ENCODE data around the gene FBXW7.

FBXW7 gene

DNA sequence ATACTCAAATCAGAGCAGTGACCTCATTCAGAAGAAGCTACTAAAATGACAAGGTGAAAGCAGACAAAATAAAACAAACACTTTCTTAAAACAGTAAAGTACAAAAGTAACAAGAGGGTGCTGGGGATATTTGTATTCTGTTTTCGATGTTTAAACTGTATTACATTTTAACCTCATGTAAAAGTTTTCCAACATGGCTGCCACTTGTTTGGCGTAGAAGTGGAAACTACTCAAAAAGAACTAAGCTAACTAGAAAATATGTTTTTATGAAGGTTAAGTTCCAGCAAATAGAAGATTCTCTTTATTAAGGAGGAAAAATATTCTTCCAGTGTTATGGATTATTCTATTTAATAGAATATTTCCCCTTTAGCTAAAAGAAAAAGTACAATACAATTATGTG lies 155.0 kb downstream of the FBXW7 start:
- in situ Hi-C loops (cut with MboI; ENCODE audit: low sequenced_read_pairs): no loop called here

DNA sequence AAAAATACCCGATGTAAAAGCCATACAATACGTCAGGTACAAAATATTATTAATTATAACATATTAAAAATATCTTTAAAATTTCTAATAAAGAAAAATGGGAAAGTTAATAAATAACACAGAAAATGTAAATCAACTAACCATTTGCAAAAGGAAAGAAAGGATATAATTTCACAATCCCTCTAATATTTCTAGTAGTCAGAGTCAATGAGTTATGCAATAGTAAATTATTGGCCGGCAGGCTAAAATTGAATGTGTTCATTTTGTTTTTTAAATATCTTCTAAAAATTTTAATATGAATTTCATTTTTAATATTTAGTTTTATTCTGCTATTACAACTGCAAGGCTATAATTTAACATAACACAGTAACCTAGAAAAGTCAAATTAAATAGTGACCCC lies 155.7 kb downstream of the FBXW7 start:
- in situ Hi-C loops (cut with MboI; ENCODE audit: low sequenced_read_pairs): no loop called here

DNA sequence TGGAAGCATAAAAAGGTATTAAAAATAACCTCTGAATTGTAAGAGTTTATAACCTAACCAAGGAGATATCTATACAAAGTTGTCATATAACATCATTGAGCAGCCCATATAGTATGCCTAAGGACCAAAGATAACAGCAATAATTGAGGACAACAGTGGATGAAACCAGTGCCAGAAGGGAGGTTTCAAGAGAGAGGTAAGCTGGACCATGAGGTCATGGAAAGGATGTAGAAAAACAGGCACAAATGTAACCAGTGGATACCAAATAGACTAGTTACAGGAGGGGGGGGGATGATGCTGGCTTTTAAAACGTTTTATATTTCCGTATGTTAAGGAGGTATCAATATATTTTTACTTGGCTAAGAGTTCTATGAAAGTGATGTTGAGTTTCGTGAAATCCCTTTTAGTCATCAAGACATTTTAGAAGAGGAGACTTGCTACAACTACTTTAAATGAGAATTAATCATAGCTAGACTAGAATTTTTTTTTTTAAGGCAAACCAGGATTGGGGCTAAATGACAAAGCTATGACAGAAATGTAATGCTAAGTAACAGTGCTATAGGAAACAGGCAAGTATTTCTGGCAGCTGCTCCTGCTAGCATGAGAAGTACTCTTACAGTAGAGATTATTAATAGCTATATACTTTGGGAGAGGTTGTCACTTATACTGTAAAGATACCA lies 161.1 kb downstream of the FBXW7 start:
- in situ Hi-C loops (cut with MboI; ENCODE audit: low sequenced_read_pairs): no loop called here

DNA sequence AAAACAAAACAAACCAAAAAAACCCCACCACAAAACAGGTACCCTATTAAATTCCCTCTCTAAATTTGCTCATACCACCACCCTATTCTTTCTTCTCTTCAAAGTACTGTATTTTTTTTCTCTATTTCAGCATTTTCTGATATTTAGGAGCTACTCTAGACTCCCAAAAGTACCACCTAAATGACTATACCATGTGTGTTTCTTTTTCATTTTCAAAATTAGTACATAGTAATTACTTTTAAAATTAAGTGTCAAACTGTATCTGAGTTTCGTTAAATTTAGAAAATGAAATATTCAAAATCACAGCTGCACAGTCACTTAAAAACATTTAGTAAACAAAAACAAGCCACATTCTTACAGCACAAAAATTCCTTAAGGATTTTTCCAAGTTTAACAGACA lies 161.7 kb downstream of the FBXW7 start:
- in situ Hi-C loops (cut with MboI; ENCODE audit: low sequenced_read_pairs): no loop called here

DNA sequence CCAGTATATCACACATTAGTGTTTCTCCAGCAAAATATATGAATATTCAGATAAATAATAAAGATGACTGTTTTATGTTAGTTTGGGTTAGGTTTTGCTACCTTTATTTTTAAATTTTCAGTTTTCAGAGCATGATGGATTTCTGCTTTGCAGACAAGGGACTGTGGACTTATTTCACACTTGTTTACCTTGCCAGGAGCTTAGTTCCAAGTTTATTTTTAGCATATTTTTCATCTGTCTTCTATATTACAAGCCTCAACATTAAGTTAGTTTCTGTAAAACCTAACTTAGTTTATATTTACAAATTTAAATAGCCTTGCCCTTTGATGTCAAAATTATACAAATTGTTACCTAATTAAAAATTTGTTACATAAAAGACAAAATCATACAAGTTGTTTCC lies 163.4 kb downstream of the FBXW7 start:
- in situ Hi-C loops (cut with MboI; ENCODE audit: low sequenced_read_pairs): no loop called here

DNA sequence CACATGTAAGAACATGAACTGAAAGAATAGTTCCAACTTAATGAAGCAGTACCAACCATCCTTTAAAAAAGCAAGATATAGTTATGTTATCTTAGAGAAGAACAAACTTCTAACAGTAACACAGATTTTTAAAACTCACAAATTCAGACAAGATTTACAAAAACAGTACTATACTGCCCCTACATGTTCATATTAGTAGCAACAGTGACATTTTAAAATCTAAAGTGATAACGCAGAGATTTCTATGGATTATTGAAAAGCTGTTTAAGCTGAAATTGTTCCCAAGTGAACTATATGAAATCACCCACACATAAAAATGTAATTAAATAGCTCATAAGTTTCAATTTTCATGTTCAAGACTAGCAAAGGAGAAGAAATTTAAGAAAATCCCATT lies 166.0 kb downstream of the FBXW7 start:
- in situ Hi-C loops (cut with MboI; ENCODE audit: low sequenced_read_pairs): no loop called here

DNA sequence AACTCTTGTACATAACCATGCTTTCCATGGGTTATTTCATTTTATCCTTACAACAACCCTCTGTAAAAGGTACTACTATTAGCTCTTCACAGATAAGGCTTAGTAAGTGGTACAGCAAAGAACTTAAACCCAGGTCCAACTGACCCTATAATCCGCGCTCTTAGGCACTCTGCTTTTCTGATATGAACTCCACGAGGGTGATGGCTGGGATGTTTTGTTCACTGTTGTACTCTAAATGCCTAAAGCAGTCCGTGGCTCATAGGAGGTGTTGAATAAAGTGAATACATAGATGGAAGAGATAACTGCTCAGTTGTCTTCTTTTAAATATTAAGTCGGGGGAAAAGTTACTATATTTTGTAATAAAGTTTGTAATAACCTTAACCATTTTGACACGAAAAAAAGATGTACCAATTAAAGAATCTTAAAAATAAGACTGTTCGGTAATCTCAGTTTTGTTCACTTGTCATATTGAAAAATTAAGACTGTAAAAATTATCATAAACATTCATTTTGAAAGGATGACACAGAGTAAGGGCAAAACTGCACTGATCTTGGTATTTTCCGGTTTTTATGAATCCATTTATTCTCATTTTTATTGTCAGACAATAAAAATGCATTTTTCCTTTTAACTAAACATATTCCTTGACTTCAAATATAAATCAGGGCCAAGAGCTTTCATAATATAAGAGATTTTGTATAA lies 166.5 kb downstream of the FBXW7 start:
- in situ Hi-C loops (cut with MboI; ENCODE audit: low sequenced_read_pairs): no loop called here

DNA sequence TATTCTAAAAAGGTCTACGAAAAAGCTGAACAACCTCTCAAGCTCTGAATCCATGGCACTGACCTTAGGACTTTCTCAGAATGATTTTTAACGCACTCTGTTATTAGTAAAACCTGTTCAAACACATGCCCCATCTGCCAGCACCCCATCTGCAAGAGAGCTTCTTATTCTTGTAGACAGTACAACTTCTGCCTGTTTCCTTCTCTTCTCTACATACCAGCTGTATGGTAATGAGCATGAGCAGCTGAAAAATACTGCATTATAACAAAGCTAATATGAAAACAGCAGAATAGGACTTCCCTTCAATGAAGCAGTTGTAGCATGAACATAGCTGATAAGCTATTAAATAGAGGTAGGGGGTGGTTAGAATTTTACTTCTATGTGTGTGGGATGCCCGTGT lies 167.9 kb downstream of the FBXW7 start:
- in situ Hi-C loops (cut with MboI; ENCODE audit: low sequenced_read_pairs): no loop called here

DNA sequence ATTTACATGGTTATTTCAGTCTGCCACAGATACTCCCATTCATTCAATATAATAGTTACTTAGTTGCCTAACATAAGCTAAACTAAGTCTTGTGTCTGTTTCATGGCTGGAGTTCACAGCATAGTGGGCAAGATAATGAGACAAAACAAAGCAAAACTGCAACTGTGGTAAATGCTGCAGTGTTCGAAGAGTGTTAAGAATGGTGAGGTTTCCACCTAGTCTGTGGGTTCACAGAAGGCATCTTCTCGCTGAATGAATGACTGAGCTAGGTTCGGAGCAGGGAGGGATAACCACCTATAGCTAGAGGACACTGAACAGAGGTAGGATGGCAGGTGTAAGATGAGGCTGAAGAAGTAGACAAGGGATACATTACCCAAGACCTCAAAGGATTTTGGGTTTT lies 171.0 kb downstream of the FBXW7 start:
- in situ Hi-C loops (cut with MboI; ENCODE audit: low sequenced_read_pairs): no loop called here

DNA sequence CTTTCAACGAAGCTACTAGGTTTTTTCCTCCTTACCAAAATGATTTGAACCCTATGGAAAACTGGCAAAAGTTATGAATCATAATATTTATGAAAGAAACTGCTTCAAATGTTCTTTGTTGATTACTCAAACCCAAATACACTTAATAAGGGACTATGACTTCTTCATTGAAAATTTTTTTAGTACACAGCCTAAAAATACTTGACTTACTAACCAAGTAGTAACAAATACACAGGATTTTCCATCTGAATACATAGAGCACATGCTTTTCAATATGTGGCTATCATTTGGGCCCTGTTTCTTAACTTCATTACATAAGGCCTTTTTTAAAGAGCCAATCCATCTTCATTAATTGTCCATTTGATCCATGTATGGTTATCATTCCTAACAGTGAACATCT lies 171.5 kb downstream of the FBXW7 start:
- in situ Hi-C loops (cut with MboI; ENCODE audit: low sequenced_read_pairs): no loop called here

DNA sequence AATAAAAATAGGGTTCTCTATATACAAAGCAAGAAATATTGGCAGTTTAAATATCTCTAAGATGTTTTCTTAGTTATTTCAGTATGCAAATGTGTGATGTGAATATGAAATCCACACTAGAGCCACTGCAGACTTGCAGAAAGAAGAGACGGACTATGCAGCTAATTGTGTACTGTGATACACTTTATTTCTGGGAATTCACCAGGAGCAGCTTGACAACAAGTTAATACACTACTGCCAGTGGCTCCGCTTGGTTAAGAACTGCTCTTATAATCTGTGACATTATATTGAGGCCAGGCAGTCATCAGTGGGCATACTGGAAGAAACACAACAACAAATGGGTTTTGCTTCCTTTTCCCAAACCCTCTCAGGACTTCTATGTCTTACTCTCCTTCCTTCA lies 172.0 kb downstream of the FBXW7 start:
- in situ Hi-C loops (cut with MboI; ENCODE audit: low sequenced_read_pairs): no loop called here

DNA sequence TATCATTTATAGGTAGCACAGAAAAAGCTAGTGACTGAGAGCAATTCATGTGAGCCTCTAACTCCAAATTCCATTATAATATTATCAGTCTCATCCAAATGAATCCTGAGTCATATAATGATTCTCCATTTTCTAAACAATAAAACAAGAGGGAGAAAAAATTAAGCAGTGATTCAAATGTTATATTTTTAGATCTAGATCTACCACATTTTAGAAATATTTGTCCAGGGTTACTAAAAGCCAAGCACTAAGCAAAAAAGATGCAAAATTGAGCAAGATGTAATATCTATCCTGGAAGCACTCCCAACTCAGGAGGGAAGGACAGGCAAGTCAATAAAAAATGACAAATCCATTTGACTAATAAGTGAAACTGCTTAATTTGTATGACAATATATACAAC lies 172.8 kb downstream of the FBXW7 start:
- in situ Hi-C loops (cut with MboI; ENCODE audit: low sequenced_read_pairs): no loop called here

DNA sequence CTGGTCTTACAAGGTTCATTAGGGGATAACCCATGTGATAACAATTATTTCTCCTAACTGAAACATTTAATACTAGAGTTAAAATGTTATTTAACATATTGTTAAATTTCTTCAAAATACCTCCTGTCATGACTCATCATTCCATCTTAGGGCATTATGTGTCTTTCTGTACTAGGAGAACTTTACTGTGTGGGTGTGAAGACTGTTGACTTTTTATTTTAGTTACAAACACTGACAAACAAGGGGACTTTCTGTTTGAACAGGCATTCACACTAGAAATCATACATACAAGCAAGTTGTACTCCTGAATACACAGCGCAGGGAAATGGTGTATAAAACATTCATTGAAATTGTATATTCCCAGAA lies 175.9 kb downstream of the FBXW7 start:
- in situ Hi-C loops (cut with MboI; ENCODE audit: low sequenced_read_pairs): no loop called here

DNA sequence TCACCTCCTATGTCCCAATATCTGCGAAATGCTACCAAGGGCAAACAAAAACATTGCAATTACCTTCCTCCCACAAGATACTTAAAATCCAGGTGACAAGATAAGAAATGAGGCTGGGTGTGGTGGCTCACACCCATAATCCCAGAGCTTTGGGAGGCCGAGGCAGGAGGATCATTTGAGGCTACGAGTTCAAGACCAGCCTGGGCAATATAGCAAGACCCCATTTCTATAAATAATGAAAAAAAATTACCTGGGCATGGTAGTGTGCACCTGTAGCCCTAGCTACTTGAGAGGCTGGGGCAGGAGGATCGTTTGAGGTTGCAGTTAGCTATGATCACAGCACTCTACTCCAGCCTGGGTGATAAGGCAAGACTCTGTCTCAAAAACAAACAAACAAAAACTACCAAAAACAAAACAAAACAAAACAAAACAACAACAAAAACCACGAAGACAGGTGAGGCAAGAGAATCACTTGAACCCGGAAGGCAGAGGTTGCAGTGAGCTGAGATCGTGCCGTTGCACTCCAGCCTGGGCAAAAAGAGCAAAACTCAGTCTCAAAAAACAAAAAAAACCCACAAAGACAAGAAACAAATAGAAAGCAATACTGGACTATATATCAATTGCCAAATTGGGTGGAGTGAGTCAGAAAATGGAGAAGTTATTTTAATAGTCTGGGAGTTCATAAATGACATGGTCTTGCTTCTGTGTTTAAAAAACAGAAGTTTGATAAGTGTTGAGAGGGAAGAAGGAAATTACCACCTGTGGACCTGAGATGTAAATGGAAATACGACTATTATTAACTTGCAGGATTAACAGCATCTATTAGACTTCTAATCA lies 176.5 kb downstream of the FBXW7 start:
- in situ Hi-C loops (cut with MboI; ENCODE audit: low sequenced_read_pairs): no loop called here

DNA sequence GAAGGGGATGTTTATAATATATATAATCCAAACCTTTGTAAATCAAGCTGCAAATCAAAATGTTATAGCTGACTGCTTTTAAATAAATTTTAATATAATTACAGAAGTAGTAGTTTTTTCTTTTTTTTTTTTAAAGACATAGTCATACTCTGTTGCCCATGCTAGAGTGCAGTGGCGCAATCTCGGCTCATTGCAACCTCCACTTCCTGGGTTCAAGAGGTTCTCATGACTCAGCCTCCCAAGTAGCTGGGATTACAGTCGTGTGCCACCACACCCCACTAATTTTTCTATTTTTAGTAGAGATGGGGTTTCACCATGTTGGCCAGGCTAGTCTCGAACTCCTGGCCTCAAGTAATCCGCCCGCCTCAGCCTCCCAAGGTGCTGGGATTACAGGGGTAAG lies 178.7 kb downstream of the FBXW7 start:
- in situ Hi-C loops (cut with MboI; ENCODE audit: low sequenced_read_pairs): no loop called here

DNA sequence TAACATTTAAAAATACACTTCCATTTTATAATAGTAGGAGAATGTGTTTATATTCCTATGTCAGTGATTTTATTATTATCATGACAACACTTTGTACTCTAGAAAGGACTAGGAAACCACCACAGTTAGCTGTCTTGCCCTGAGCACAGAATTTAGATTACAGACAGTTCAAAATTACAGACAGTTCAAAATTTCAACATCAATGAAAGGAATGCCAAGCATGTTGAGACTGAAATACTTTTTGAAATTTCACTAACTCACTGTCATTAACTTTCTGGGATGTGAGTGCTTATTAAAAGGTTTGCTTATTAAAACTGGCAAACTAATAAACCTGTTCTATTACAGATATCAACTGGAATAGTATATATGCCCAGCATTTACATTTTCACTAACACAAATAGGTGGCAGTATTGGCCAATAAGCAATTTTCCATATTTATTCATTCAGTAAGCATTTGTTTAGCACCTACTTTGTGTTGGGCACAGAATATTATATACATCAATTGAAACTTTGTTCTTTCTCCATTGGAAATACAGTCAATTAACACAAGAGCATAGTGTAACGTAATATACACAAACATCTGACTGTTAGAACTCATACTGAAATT lies 179.4 kb downstream of the FBXW7 start:
- in situ Hi-C loops (cut with MboI; ENCODE audit: low sequenced_read_pairs): no loop called here

DNA sequence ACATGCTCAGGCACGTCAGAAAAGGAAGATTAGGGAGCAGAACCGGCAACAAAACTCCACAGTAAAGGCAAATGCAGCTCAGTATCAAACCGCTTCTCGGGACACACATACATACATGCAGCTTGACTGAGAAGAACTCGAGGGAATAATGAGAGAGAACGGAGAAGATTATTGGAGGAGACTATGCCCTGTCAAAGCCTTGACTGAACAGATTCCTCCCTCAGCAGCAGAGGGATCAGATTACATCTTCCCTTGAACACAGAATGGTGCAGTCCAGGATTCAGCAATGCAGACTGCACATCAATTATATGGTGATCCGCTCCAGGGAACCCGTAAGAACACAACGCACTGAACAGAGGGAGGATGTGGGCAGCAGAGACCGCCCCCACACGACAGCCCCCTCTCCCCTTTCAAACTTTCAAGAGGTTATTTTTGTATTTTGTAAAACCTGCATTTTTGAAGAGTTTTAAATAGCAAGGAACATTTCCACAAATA lies 183.2 kb downstream of the FBXW7 start:
- in situ Hi-C loops (cut with MboI; ENCODE audit: low sequenced_read_pairs): no loop called here

DNA sequence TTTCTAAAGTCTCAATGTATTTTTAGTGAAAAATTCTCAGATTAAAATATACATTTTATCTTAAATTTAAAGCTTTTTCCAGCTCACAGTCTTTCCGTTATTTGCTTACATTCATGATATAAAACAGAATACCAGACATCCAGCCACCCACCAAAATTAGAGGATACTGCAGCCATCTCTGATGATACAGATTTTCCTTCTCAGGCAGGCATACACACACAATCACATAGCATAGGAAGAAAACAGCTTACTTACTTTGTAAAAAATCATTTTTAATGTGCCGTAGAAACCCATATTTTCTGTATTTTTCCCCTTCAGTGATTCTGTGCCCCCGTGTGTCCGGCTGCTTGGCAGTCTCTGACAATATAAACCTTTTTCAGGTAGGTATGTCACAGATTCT lies 183.7 kb downstream of the FBXW7 start:
- in situ Hi-C loops (cut with MboI; ENCODE audit: low sequenced_read_pairs): no loop called here

DNA sequence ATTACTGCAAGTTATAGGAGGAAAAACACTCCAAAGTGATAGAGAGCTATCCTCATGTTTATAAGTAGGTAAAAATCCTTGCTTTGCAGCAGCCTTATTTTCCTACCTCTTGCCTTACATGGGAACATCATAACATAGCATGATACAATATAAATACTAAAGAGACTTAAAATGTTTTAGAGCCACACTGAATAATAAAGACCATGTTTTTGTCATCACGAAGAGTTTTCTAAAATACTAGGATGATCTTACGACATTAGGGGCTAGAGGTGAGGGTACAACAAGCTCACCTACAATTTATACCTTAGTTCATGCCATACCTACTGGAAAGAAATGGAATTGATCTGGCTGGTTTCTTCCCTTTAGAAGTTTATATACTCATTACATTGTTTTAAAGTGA lies 184.8 kb downstream of the FBXW7 start:
- in situ Hi-C loops (cut with MboI; ENCODE audit: low sequenced_read_pairs): no loop called here

DNA sequence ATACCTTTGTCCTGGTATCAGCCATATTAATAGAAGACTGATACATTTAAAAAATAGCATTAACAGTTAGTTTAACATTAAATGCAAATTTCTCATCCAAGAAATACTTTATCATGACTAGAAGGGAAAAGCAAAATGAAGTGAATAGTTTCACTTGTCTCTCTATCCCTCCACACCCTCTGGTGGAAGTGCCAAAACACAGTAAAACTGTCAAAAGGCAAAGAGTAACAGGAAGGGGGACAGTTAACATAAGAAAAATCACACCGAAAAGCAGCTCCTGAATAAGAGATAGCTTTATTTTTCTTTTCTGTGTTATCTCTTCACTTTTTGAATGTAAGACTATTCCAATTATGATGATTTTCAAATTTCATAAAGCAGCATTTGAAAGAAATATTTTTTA lies 187.2 kb downstream of the FBXW7 start:
- in situ Hi-C loops (cut with MboI; ENCODE audit: low sequenced_read_pairs): no loop called here

DNA sequence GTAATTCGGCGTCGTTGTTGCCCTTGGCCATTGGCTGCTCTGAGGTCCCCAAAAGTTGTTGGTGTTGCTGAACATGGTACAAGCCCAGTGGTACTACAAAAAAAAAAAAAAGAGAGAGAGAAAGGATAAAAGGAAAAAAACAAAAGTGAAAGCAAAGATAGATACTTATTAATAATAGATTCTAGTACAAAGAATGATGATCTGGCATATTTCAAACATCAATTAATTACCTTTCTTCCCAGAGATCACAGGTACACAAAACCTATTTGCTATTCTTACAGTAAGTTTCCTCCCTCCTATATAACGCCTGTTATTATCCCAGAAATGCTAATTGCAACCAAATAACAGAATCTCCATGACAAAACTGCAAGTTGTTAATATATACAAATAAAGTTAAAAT lies 188.9 kb downstream of the FBXW7 start:
- in situ Hi-C loops (cut with MboI; ENCODE audit: low sequenced_read_pairs): no loop called here

DNA sequence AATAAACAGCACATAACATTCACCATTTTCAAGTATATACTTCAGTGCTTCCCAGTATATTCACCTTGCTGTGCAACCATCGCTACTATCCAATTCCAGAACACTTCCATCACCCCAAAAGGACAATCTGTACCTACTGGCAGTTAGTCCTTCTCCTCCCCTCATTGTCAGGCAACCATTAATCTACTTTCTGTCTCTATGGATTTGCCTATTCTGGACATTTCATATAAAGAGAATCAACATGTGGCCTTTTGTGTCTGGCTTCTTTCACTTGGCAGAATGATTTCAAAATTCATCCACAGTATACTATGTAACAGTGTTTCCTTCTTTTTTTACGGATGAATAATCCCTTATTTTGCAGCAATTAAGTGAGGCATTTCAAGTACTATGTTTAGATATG lies 189.4 kb downstream of the FBXW7 start:
- in situ Hi-C loops (cut with MboI; ENCODE audit: low sequenced_read_pairs): no loop called here

Measured in HL-60/S4 (cell line).